C4-2B (cell line): ENCODE measurements around the gene SMARCA2.

Source experiments
- CTCF ChIP-seq: fragments of 450-650 bp; conservative IDR thresholded peaks from 2 replicates; pipeline ENCODE4 v1.5.1; 2017; ENCODE audit warnings: mild to moderate bottlenecking
- ZFX ChIP-seq: fragments of 450-650 bp; IDR thresholded peaks from 2 replicates; pipeline ENCODE4 v1.6.1; 2017

DNA sequence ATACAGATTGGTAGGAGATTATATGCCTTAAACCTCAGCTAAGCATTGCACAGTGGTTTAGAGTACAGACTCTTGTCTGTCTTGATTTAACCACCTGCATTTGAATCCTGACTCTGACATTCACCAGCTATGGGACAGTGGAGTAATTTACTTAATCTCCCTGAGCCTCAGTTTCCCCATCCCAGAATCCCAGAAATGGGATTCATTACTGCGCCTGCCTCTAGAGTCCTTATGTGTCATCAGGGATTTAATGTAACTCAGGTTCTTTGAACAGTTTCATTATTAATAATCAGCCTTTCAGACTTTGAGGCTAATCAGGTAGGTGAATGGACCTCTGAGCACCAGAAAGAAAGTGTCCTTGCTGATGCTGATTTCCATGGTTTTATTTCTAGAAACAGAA, 149.1 kb downstream of the SMARCA2 start:
- TF ChIP-seq CTCF (no peak), ZFX (no peak)
